HEK293 (cell line): ENCODE data around the gene HOXC11.

Experiments
- GLI2 ChIP-seq: fragments of 450-650 bp; formaldehyde crosslinking; IDR thresholded peaks from 2 replicates; pipeline ENCODE4; 2017; ENCODE audit warnings: missing biosample characterization, missing genetic modification characterization, low read depth, borderline replicate concordance
- MEIS1 ChIP-seq: sonication (generic); formaldehyde crosslinking; IDR thresholded peaks from 2 replicates; pipeline ENCODE4 v1.8.1; 2022; ENCODE audit warnings: missing genetic modification reagents, mild to moderate bottlenecking, borderline replicate concordance
- YY1 ChIP-seq: fragments of 450-650 bp; formaldehyde crosslinking; IDR thresholded peaks from 2 replicates; pipeline ENCODE4 v1.5.1; 2018; ENCODE audit warnings: missing biosample characterization, missing genetic modification characterization
- ZNF112 ChIP-seq: fragments of 450-650 bp; formaldehyde crosslinking; IDR thresholded peaks from 2 replicates; pipeline ENCODE4 v1.5.0; 2017; ENCODE audit warnings: missing biosample characterization, missing genetic modification characterization
- ZNF266 ChIP-seq: fragments of 450-650 bp; formaldehyde crosslinking; IDR thresholded peaks from 2 replicates; pipeline ENCODE4 v1.5.1; 2016; ENCODE audit warnings: missing biosample characterization, missing genetic modification characterization, low read depth
- ZNF501 ChIP-seq: fragments of 450-650 bp; formaldehyde crosslinking; IDR thresholded peaks from 2 replicates; pipeline ENCODE4 v1.5.1; 2016; ENCODE audit warnings: missing biosample characterization, missing genetic modification characterization
- ZNF785 ChIP-seq: fragments of 450-650 bp; formaldehyde crosslinking; IDR thresholded peaks from 2 replicates; pipeline ENCODE4 v1.5.1; 2016; ENCODE audit warnings: missing biosample characterization, missing genetic modification characterization
- TF ChIP-seq, protein P1 (sequence below): fragments of 450-650 bp; formaldehyde crosslinking; IDR thresholded peaks from 2 replicates; pipeline ENCODE4 v1.5.1; 2016; ENCODE audit warnings: missing biosample characterization, missing genetic modification characterization
- TF ChIP-seq, protein P2 (sequence below): fragments of 450-650 bp; formaldehyde crosslinking; IDR thresholded peaks from 2 replicates; pipeline ENCODE4 v1.5.1; 2016; ENCODE audit warnings: missing biosample characterization, missing genetic modification characterization, low read depth

DNA sequence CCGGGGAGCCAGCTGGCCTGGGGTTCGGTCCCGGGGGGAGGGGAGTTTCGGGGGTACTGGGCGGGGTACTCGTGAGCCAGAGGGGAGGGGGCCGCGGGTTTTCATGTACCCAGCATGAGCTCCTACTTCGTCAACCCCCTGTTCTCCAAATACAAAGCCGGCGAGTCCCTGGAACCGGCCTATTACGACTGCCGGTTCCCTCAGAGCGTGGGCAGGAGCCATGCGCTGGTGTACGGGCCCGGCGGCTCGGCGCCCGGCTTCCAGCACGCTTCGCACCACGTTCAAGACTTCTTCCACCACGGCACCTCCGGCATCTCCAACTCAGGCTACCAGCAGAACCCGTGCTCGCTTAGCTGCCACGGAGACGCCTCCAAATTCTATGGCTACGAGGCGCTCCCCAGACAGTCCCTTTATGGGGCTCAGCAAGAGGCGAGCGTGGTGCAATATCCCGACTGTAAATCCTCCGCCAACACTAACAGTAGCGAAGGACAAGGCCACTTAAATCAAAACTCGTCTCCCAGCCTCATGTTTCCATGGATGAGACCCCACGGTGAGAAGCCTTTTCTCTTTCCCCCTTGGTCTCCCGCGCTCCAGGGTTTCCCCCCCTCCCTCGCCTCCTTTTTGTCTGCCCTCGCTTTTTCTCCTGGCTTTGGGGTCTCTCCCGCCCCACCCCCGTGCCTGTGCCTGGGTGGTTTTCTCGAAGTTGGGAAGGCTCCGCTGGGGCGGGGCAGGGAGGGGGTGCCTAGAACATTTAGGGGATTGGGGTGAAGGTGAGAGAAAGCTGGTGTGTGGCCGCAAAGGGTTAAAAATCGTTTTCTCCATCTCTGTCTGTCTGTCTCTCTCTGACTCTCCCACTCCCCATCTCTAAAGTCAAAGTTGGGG, 36.5 kb downstream of the HOXC11 start:
- TF ChIP-seq YY1 (tag by site-specific recombination) (no peak), GLI2 (no peak), ZNF266 (tag by site-specific recombination) (no peak), MEIS1 (CRISPR knock-in tag) (no peak), ZNF501 (tag by site-specific recombination) (no peak), ZNF112 (tag by site-specific recombination) (no peak), ZNF785 (tag by site-specific recombination) (no peak)
- TF ChIP-seq, protein P1, sequence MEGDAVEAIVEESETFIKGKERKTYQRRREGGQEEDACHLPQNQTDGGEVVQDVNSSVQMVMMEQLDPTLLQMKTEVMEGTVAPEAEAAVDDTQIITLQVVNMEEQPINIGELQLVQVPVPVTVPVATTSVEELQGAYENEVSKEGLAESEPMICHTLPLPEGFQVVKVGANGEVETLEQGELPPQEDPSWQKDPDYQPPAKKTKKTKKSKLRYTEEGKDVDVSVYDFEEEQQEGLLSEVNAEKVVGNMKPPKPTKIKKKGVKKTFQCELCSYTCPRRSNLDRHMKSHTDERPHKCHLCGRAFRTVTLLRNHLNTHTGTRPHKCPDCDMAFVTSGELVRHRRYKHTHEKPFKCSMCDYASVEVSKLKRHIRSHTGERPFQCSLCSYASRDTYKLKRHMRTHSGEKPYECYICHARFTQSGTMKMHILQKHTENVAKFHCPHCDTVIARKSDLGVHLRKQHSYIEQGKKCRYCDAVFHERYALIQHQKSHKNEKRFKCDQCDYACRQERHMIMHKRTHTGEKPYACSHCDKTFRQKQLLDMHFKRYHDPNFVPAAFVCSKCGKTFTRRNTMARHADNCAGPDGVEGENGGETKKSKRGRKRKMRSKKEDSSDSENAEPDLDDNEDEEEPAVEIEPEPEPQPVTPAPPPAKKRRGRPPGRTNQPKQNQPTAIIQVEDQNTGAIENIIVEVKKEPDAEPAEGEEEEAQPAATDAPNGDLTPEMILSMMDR (tag by site-specific recombination) = no peak
- TF ChIP-seq, protein P2, sequence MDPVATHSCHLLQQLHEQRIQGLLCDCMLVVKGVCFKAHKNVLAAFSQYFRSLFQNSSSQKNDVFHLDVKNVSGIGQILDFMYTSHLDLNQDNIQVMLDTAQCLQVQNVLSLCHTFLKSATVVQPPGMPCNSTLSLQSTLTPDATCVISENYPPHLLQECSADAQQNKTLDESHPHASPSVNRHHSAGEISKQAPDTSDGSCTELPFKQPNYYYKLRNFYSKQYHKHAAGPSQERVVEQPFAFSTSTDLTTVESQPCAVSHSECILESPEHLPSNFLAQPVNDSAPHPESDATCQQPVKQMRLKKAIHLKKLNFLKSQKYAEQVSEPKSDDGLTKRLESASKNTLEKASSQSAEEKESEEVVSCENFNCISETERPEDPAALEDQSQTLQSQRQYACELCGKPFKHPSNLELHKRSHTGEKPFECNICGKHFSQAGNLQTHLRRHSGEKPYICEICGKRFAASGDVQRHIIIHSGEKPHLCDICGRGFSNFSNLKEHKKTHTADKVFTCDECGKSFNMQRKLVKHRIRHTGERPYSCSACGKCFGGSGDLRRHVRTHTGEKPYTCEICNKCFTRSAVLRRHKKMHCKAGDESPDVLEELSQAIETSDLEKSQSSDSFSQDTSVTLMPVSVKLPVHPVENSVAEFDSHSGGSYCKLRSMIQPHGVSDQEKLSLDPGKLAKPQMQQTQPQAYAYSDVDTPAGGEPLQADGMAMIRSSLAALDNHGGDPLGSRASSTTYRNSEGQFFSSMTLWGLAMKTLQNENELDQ (tag by site-specific recombination) = no peak
